Neural crest cell (in vitro differentiated cells): ENCODE measurements around the gene LPP. TPM values are rescaled to one million over a fixed set of nuclear protein-coding genes. Genes with fewer than 3 reads are reported as not detected.

Experiments
- DNase-seq: peaks from one replicate; pipeline ENCODE4 v3.0.0; 2021; ENCODE audit warnings: low read depth, mixed read lengths, low spot score
- H3K27ac Mint-ChIP-seq: one replicate; pipeline ENCODE4 v1.8.0; 2021; ENCODE audit warnings: mild to moderate bottlenecking, mixed read lengths; ENCODE audit not compliant: unreplicated experiment
- H3K27me3 Mint-ChIP-seq: 2 replicates; pipeline ENCODE4 v1.8.0; 2021; ENCODE audit warnings: low read depth, mild to moderate bottlenecking, mixed read lengths
- H3K36me3 Mint-ChIP-seq: 2 replicates; pipeline ENCODE4 v1.8.0; 2021; ENCODE audit warnings: low read depth, mild to moderate bottlenecking, mixed read lengths
- H3K4me1 Mint-ChIP-seq: 2 replicates; pipeline ENCODE4 v1.8.0; 2021; ENCODE audit warnings: mixed read lengths
- H3K4me3 Mint-ChIP-seq: one replicate; pipeline ENCODE4 v1.8.0; 2021; ENCODE audit warnings: mild to moderate bottlenecking, mixed read lengths
- H3K9me3 Mint-ChIP-seq: 2 replicates; pipeline ENCODE4 v1.8.0; 2021; ENCODE audit warnings: mixed read lengths
- total RNA-seq: library from RNA; stranded (reverse); gene quantifications from 2 replicates; pipeline ENCODE4 v1.2.1, GENCODE V29; 2021
- TF ChIP-seq, protein P1 (sequence below): fragments of 200-600 bp; sonication (generic); conservative IDR thresholded peaks from 2 replicates; pipeline ENCODE4 v1.5.0; 2021; ENCODE audit warnings: antibody characterized with exemption, mild to moderate bottlenecking

Gene LPP
- total RNA-seq, 1 donor from 2014 or later: 38.7 TPM

DNA sequence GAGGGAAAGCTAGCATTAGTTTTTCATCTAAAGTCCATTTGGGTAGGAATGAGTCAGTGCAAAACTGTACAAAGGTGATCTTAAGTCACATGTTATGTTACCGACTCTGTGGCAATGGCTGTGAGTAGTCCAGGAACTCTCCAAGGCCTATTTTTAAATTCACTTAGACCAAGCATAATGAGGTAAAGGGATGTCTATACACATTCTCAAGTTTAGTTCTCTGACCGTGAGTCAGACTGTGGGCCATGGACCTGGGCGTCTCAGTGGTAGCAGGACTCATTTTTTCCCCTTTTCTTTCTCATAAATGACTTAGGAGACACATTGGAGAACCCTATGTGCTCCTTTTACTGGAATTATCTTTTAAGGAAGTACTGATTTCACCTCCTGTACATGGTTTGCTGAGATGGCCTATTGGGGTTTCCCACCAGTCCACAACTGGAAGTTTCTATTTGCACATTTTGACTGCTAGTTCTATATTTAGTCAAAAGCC, 529.1 kb downstream of the LPP start:
- no peaks in the 10 kb centered on the region for H3K9me3 Mint-ChIP-seq
- TF ChIP-seq, protein P1, sequence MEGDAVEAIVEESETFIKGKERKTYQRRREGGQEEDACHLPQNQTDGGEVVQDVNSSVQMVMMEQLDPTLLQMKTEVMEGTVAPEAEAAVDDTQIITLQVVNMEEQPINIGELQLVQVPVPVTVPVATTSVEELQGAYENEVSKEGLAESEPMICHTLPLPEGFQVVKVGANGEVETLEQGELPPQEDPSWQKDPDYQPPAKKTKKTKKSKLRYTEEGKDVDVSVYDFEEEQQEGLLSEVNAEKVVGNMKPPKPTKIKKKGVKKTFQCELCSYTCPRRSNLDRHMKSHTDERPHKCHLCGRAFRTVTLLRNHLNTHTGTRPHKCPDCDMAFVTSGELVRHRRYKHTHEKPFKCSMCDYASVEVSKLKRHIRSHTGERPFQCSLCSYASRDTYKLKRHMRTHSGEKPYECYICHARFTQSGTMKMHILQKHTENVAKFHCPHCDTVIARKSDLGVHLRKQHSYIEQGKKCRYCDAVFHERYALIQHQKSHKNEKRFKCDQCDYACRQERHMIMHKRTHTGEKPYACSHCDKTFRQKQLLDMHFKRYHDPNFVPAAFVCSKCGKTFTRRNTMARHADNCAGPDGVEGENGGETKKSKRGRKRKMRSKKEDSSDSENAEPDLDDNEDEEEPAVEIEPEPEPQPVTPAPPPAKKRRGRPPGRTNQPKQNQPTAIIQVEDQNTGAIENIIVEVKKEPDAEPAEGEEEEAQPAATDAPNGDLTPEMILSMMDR: no peak
- no peak overlapping the region for H3K27ac Mint-ChIP-seq
- no peaks in the 10 kb centered on the region for H3K36me3 Mint-ChIP-seq
- no peak overlapping the region for H3K4me3 Mint-ChIP-seq
- no peak for DNase-seq
- peaks cover 24% of the 10 kb centered on the region for H3K4me1 Mint-ChIP-seq
- no peaks in the 10 kb centered on the region for H3K27me3 Mint-ChIP-seq

DNA sequence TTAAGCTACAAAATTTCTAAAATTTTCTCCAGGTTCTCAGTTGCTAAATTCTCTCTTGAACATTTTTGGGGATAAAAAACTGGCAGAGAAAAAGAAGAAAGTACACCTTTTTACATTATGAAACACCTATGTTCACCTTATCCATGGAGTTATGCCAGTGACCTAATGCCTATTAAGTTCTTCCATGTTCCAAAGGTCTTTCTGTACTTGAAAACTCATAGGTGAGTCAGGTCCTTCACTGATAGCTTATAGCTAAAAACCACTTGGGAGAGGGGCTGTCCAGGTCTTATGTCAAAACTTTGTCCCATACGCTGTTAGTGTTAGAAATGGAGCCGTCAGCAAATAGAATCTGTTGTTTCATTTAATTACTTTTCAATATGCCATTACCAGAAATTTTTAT, 530.3 kb downstream of the LPP start:
- TF ChIP-seq, protein P1: no peak
- Mint-ChIP-seq H3K27me3 (no peaks in the 10 kb centered on the region), H3K4me3 (no peak overlapping the region), H3K27ac (no peak overlapping the region), H3K9me3 (no peaks in the 10 kb centered on the region), H3K4me1 (peaks cover 18% of the 10 kb centered on the region), H3K36me3 (no peaks in the 10 kb centered on the region)
- no peak for DNase-seq

DNA sequence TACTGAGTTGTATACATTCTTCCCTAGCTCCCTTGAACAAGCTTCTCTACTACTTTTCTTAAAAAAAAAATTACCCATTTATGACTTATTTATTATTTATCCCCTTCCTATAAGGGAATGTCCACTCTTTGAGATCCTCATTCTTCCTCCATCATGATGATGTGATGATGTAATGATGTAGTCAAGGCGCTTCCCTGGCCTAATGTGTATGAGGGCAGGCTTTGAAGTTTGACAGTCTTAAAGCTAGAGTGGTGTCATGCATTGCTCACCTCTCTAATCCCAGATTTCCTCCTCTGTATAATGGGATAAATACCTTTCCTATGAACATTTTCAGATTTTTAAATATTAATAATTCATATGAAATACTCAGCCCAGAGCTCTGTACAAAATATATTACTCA, 531.8 kb downstream of the LPP start:
- Mint-ChIP-seq H3K27ac (no peak overlapping the region), H3K4me3 (no peak overlapping the region), H3K27me3 (no peaks in the 10 kb centered on the region), H3K36me3 (no peaks in the 10 kb centered on the region), H3K9me3 (no peaks in the 10 kb centered on the region), H3K4me1 (peaks cover 9% of the 10 kb centered on the region)
- TF ChIP-seq, protein P1: no peak
- DNase-seq: no peak

DNA sequence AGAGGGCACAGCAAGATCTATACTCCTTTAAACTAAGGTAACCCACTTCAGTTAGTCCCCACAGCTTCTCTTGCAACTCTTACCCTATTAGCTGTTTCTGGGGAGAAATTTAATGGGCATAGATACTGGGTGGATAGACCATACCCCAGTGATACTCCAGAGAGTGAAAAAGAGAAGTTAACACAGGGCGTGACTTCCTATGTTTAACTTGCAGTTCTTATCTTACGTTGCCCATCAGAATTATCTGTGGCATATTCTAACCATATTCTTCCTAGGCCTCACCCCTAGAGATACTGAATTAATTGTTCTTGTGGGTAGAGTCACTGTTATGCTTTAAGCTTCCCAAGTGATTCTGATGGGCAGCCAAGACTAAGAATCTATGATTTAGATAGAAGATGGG, 532.4 kb downstream of the LPP start:
- no peak for DNase-seq
- no peaks in the 10 kb centered on the region for H3K27me3 Mint-ChIP-seq
- H3K9me3 Mint-ChIP-seq: no peaks in the 10 kb centered on the region
- H3K4me1 Mint-ChIP-seq: peaks cover 9% of the 10 kb centered on the region
- TF ChIP-seq, protein P1: no peak
- no peak overlapping the region for H3K4me3 Mint-ChIP-seq
- H3K27ac Mint-ChIP-seq: no peak overlapping the region
- H3K36me3 Mint-ChIP-seq: no peaks in the 10 kb centered on the region

DNA sequence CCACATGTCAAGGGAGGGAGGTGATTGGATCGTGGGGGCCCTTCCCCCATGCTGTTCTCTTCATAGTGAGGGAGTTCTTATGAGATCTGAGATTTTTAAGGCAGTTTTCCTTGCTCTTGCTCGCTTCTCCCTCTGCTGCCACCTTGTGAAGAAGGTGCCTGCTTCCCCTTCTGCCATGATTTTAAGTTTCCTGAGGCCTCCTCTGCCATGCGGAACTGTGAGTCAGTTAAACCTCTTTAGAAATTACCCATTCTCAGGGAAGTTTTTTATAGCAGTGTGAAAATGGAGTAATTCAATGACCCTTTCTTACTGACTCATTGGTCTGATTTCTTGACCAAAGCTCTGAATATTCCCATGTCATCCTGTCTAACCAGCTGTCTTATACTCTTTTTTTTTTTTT, 533.4 kb downstream of the LPP start:
- Mint-ChIP-seq H3K27ac (no peak overlapping the region), H3K27me3 (no peaks in the 10 kb centered on the region), H3K4me3 (no peak overlapping the region), H3K4me1 (peaks cover 14% of the 10 kb centered on the region), H3K36me3 (no peaks in the 10 kb centered on the region), H3K9me3 (peaks cover 2% of the 10 kb centered on the region)
- DNase-seq: no peak
- TF ChIP-seq, protein P1: no peak
